Left ventricle myocardium inferior (tissue), 1 donor: ENCODE measurements around the gene SULT4A1. TPM values are rescaled to one million over a fixed set of nuclear protein-coding genes. Genes with fewer than 3 reads are reported as not detected.
A peak's percentile ranks its signal among the peaks of the same experiment; 100 is the strongest.

Experiments used
- DNase-seq: peaks from one replicate; pipeline ENCODE4 v3.0.0-alpha.2; 2020
- H3K27ac ChIP-seq: fragments of 200-600 bp; replicated peaks from 2 replicates; pipeline ENCODE4 v1.8.0; 2021
- H3K27me3 ChIP-seq: fragments of 200-600 bp; 2 replicates; pipeline ENCODE4 v1.8.0; 2021; ENCODE audit warnings: low read depth
- H3K36me3 ChIP-seq: fragments of 200-600 bp; 2 replicates; pipeline ENCODE4 v1.8.0; 2021
- H3K4me1 ChIP-seq: fragments of 200-600 bp; 2 replicates; pipeline ENCODE4 v1.8.0; 2021
- H3K4me3 ChIP-seq: fragments of 200-600 bp; 2 replicates; pipeline ENCODE4 v1.8.0; 2021; ENCODE audit warnings: mild to moderate bottlenecking, moderate library complexity
- H3K9me3 ChIP-seq: fragments of 200-600 bp; replicated peaks from 2 replicates; pipeline ENCODE4 v1.8.0; 2021
- intact Hi-C: fragments of 100-400 bp; cut with micrococcal nuclease; formaldehyde crosslinking; loops from one replicate; pipeline ENCODE4 v1.11.0; 2022
- total RNA-seq: library from RNA; stranded (reverse); fragmentation: NEBNext Ultra II Directional; extraction: Animal tissue kit (Norgen Biotek cat#: 25700); gene quantifications from one replicate; pipeline ENCODE4 v1.2.1, GENCODE V29; 2021
- TF ChIP-seq, protein P1 (sequence below): fragments of 200-600 bp; IDR thresholded peaks from 2 replicates; pipeline ENCODE4 v1.8.0; 2021; ENCODE audit warnings: antibody characterized with exemption, mild to moderate bottlenecking, borderline replicate concordance
- donor health status: DM: no; HTN: yes; CAD: no; lungs with severe emphysema.

Gene SULT4A1
- total RNA-seq, 1 donor from 2014 or later, result 0.08 TPM

DNA sequence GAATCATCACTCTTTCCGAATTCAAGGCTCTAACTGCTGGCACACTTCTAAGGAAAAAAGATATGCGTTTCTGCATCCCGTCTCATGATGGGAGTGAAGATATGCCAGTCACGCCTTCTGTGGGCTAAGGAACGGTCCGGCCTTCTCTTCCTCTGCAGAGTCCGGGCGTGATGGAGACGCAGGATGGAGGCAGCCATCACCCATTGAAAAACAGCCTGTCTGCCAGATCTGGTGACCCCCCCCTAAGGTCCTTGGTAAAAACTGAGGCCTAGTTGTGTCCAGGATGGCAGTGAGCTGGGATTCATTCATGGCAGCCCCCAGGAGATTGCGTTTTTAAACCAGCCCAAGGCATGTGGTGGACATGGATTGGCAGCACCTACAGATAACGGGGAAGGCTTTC, 43.3 kb downstream of the SULT4A1 start:
- Histone ChIP-seq H3K9me3 (no peaks in the 10 kb centered on the region), H3K4me1 (no peaks in the 10 kb centered on the region), H3K27me3 (peaks cover 38% of the 10 kb centered on the region), H3K36me3 (no peaks in the 10 kb centered on the region), H3K4me3 (no peak overlapping the region), H3K27ac (no peak overlapping the region)
- intact Hi-C loops, result no loop called here
- no peak for DNase-seq
- TF ChIP-seq, protein P1, sequence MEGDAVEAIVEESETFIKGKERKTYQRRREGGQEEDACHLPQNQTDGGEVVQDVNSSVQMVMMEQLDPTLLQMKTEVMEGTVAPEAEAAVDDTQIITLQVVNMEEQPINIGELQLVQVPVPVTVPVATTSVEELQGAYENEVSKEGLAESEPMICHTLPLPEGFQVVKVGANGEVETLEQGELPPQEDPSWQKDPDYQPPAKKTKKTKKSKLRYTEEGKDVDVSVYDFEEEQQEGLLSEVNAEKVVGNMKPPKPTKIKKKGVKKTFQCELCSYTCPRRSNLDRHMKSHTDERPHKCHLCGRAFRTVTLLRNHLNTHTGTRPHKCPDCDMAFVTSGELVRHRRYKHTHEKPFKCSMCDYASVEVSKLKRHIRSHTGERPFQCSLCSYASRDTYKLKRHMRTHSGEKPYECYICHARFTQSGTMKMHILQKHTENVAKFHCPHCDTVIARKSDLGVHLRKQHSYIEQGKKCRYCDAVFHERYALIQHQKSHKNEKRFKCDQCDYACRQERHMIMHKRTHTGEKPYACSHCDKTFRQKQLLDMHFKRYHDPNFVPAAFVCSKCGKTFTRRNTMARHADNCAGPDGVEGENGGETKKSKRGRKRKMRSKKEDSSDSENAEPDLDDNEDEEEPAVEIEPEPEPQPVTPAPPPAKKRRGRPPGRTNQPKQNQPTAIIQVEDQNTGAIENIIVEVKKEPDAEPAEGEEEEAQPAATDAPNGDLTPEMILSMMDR, result no peak

DNA sequence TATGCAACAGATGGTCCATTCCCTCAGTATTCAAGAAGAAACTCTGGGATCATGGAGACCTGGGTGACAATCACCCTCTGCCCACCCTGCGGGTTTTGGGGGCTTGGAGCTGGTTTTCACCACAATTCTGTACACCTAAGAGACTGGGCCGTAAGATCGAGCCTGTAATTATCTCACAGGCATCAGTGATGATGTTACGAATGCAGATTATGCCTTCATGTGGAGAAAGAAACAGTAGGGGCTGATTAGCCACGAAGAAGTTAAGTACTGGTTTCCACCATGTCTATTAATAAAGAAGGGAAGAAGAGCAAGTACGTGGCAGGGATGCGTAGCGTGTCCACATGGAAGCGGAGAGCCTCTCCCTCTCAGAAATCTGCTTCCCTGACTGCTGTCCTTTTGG, 44.9 kb downstream of the SULT4A1 start:
- no peaks in the 10 kb centered on the region for H3K9me3 ChIP-seq
- H3K4me1 ChIP-seq, result peaks cover 14% of the 10 kb centered on the region
- H3K27me3 ChIP-seq, result peaks cover 26% of the 10 kb centered on the region
- no peak overlapping the region for H3K27ac ChIP-seq
- intact Hi-C loops, result no loop called here
- TF ChIP-seq, protein P1, result no peak
- H3K4me3 ChIP-seq, result no peak overlapping the region
- no peaks in the 10 kb centered on the region for H3K36me3 ChIP-seq
- no peak for DNase-seq

DNA sequence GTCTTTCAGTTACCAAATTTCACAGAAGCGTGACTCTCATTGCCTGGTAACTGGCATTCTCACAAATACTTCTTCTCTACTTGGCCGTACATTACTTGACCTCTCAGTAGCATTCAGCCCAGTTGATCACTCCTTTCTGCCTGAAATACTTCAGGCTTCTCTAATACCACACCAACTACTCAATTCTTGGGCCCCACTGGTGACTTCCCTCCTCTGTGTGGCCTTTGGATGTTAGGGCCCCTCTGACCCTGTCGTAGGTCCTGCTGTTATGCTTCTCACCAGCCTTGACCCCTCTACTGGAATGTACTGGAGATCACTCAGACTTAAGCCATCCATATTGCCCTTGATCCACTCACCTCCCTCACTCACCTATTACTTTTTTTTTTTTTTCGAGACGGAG, 48.0 kb downstream of the SULT4A1 start:
- Histone ChIP-seq H3K27ac (no peak overlapping the region), H3K4me1 (peaks cover 26% of the 10 kb centered on the region), H3K4me3 (no peak overlapping the region), H3K36me3 (no peaks in the 10 kb centered on the region), H3K9me3 (no peaks in the 10 kb centered on the region), H3K27me3 (no peaks in the 10 kb centered on the region)
- TF ChIP-seq, protein P1, result no peak
- DNase-seq, result no peak
- intact Hi-C loops, result no loop called here

DNA sequence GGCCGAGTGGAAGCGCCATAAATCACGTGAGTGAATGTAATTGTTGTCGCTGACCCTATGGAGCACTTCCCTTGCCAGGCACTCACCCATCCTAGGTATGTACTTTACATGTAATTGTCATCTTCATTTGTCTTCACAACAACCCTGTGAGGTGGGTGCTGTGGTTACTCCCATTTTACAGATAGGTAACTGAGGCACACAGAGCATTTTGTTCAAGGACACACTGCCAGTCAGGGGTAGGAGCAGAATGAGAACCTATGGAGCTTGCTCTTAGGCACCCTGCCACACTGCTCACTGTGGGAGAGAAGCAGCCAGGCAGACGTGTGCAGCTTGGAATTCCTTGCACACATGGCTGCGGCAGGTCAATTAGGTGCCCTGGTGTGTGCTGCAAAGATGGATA, 49.4 kb downstream of the SULT4A1 start:
- Histone ChIP-seq H3K4me3 (peak overlapping the region; percentile 95), H3K36me3 (no peaks in the 10 kb centered on the region), H3K4me1 (peaks cover 26% of the 10 kb centered on the region), H3K27ac (peak overlapping the region; percentile 86), H3K9me3 (no peaks in the 10 kb centered on the region), H3K27me3 (no peaks in the 10 kb centered on the region)
- intact Hi-C loops, result no loop called here
- TF ChIP-seq, protein P1, result no peak
- DNase-seq, result no peak

DNA sequence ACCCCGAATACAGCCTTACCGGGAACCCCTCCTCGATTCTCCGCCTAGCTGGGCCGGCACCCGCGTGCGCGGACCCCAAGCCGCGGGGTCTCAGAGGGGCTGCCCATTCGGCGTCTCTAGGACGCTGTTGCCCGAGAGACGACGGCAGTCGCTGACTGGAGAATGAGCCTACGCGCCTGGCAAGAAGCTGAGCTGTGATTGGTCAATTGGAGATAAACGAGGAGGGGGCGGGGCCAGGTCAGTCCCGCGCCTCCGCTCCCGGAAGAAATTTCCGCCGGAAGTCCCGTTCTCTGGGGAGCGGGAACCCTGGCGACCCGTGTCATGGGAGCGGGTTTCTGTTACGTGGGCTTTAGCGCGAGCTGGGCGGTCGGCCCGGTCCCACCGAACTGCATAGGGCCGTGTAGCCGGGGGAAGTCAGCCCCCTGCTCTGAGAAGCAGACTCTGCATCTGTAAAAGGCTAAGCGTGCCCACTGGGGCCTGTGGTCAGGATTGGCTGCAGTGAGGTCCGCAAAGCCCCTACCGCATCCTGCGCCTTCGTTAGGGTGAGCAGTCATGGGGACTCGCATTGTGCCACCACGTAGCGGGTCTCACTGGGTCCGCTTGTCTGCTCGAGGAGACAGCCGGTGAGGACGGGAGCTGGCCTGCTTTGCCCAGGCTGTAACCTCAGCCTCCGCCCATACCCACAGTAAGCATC, 50.0 kb downstream of the SULT4A1 start, which contains the start of gene EFCAB6:
TSS of gene EFCAB6 (minus strand) at position 157 of the 694 bp plus-strand sequence. CDS start 29,987 bp downstream, outside the sequence.
- H3K9me3 ChIP-seq, result no peaks in the 10 kb centered on the region
- H3K36me3 ChIP-seq, result no peaks in the 10 kb centered on the region
- TF ChIP-seq, protein P1, result no peak
- H3K4me1 ChIP-seq, result peaks cover 26% of the 10 kb centered on the region
- peak within 1 kb of the TSS; percentile 95 for H3K4me3 ChIP-seq
- no peaks in the 10 kb centered on the region for H3K27me3 ChIP-seq
- H3K27ac ChIP-seq, result peak within 1 kb of the TSS; percentile 86
- intact Hi-C loops, result no loop called here
- DNase-seq, result peak; percentile 91
